WTC11 (cell line): ENCODE data around the gene FYN.

Source experiments
- CTCF ChIP-seq: fragments of 200-600 bp; IDR thresholded peaks from 2 replicates; pipeline ENCODE4 v1.8.0; 2022; ENCODE audit warnings: antibody characterized with exemption
- TF ChIP-seq, protein P1 (sequence below): sonication (generic); formaldehyde crosslinking; IDR thresholded peaks from 2 replicates; pipeline ENCODE4 v1.8.1; 2022; ENCODE audit warnings: mild to moderate bottlenecking, missing genetic modification reagents, moderate library complexity, borderline replicate concordance

DNA sequence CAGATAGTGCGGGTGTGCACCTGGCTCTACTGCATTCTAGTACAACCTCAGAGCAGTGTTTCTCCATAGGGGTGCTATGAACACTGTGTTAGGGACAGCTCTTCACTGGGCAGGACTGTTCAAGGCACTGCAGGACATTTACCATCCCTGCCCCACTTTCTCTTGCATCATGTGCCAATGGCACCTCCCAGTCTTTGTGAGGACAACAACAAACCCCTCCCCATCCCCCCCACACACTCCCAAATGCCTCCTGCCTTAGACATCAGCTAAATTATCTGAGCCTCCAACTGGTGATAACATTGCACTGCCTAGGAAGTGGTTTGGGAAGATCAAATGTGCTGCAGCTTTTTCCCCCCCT, 98.9 kb downstream of the FYN start:
- no peak for TF ChIP-seq CTCF
- TF ChIP-seq, protein P1, sequence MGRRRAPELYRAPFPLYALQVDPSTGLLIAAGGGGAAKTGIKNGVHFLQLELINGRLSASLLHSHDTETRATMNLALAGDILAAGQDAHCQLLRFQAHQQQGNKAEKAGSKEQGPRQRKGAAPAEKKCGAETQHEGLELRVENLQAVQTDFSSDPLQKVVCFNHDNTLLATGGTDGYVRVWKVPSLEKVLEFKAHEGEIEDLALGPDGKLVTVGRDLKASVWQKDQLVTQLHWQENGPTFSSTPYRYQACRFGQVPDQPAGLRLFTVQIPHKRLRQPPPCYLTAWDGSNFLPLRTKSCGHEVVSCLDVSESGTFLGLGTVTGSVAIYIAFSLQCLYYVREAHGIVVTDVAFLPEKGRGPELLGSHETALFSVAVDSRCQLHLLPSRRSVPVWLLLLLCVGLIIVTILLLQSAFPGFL (CRISPR knock-in tag) = no peak
